Measurements from ENCODE around the gene TNFRSF19.

TNFRSF19 gene

GRCh38 chr13:23656637-23657371 lies 86.6 kb downstream of the TNFRSF19 start:
- no peak overlapping the region for H3K4me3 ChIP-seq (IDR thresholded peaks at IDR 0.05; ENCODE audit: insufficient read depth, low read depth, low read length)
- no peak for TF ChIP-seq CTCF (conservative IDR thresholded peaks at IDR 0.05; ENCODE audit: low read depth, low read length)
- H3K79me2 ChIP-seq (ENCODE audit: insufficient read depth, low read depth) = no peaks in the 10 kb centered on the region
- no peak overlapping the region for H2AFZ ChIP-seq (ENCODE audit: low read depth)
- H3K9ac ChIP-seq = no peak overlapping the region
- H4K20me1 ChIP-seq (ENCODE audit: insufficient read depth) = no peaks in the 10 kb centered on the region
- H3K27me3 ChIP-seq (ENCODE audit: insufficient read depth, low read depth) = no peaks in the 10 kb centered on the region
- no peaks in the 10 kb centered on the region for H3K36me3 ChIP-seq (ENCODE audit: insufficient read depth)
- no peaks in the 10 kb centered on the region for H3K4me1 ChIP-seq (ENCODE audit: low read depth, poor library complexity, severe bottlenecking)
- no peak overlapping the region for H3K4me2 ChIP-seq
- no peak overlapping the region for H3K27ac ChIP-seq

- Histone ChIP-seq H3K36me3 (ENCODE audit: insufficient read depth) (no peaks in the 10 kb centered on the region), H3K4me1 (ENCODE audit: low read depth, poor library complexity, severe bottlenecking) (no peaks in the 10 kb centered on the region), H4K20me1 (ENCODE audit: insufficient read depth) (no peaks in the 10 kb centered on the region), H3K27me3 (ENCODE audit: insufficient read depth, low read depth) (no peaks in the 10 kb centered on the region), H3K4me3 (IDR thresholded peaks at IDR 0.05; ENCODE audit: insufficient read depth, low read depth, low read length) (no peak overlapping the region), H3K79me2 (ENCODE audit: insufficient read depth, low read depth) (no peaks in the 10 kb centered on the region), H2AFZ (ENCODE audit: low read depth) (no peak overlapping the region), H3K27ac (no peak overlapping the region), H3K9ac (no peak overlapping the region), H3K4me2 (no peak overlapping the region)
- no peak for TF ChIP-seq CTCF (conservative IDR thresholded peaks at IDR 0.05; ENCODE audit: low read depth, low read length)
Observed at GRCh38 chr13:23658929-23659541, 88.8 kb downstream of the TNFRSF19 start.

- no peaks in the 10 kb centered on the region for H3K36me3 ChIP-seq (ENCODE audit: insufficient read depth)
- no peak overlapping the region for H3K4me3 ChIP-seq (IDR thresholded peaks at IDR 0.05; ENCODE audit: insufficient read depth, low read depth, low read length)
- no peak overlapping the region for H2AFZ ChIP-seq (ENCODE audit: low read depth)
- no peaks in the 10 kb centered on the region for H3K27me3 ChIP-seq (ENCODE audit: insufficient read depth, low read depth)
- no peaks in the 10 kb centered on the region for H3K4me1 ChIP-seq (ENCODE audit: low read depth, poor library complexity, severe bottlenecking)
- no peak for TF ChIP-seq CTCF (conservative IDR thresholded peaks at IDR 0.05; ENCODE audit: low read depth, low read length)
- no peaks in the 10 kb centered on the region for H4K20me1 ChIP-seq (ENCODE audit: insufficient read depth)
- H3K4me2 ChIP-seq = no peak overlapping the region
- H3K79me2 ChIP-seq (ENCODE audit: insufficient read depth, low read depth) = no peaks in the 10 kb centered on the region
- no peak overlapping the region for H3K27ac ChIP-seq
- no peak overlapping the region for H3K9ac ChIP-seq
Observed at GRCh38 chr13:23660249-23660648, 90.0 kb downstream of the TNFRSF19 start.

GRCh38 chr13:23666582-23666981 lies 96.4 kb downstream of the TNFRSF19 start:
- Histone ChIP-seq H3K9ac (no peak overlapping the region), H3K4me3 (IDR thresholded peaks at IDR 0.05; ENCODE audit: insufficient read depth, low read depth, low read length) (no peak overlapping the region), H3K4me1 (ENCODE audit: low read depth, poor library complexity, severe bottlenecking) (no peaks in the 10 kb centered on the region), H3K79me2 (ENCODE audit: insufficient read depth, low read depth) (no peaks in the 10 kb centered on the region), H3K4me2 (no peak overlapping the region), H3K27me3 (ENCODE audit: insufficient read depth, low read depth) (no peaks in the 10 kb centered on the region), H3K27ac (no peak overlapping the region), H2AFZ (ENCODE audit: low read depth) (no peak overlapping the region), H4K20me1 (ENCODE audit: insufficient read depth) (no peaks in the 10 kb centered on the region), H3K36me3 (ENCODE audit: insufficient read depth) (no peaks in the 10 kb centered on the region)
- no peak for TF ChIP-seq CTCF (conservative IDR thresholded peaks at IDR 0.05; ENCODE audit: low read depth, low read length)
